Measurements from ENCODE around the gene PRDM8.
"Not testable (repeated sequence)": the region's sequence is repeated elsewhere in the genome, so short reads cannot be mapped to it uniquely, and the experiment has no call there.

Gene PRDM8

DNA sequence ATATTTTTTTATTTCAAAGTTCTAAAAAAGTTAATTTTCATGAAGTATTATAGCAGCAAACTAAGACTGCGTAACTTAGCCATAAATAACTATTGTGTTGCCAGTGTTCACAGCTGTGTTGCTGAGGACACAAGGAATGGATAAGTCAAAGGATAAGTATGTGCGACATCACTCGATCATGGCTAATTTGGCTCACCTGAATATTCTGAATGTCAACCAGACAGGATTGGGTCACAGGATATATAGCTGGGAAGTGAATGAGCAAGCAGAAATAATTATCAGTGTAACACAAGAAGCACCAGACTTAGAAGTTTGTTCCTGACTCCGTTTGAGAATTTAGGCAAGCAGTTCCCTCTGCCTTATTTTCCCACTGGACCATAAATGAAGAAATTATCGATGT is 33.9 kb downstream of the PRDM8 start:
- no peak for DNase-seq

DNA sequence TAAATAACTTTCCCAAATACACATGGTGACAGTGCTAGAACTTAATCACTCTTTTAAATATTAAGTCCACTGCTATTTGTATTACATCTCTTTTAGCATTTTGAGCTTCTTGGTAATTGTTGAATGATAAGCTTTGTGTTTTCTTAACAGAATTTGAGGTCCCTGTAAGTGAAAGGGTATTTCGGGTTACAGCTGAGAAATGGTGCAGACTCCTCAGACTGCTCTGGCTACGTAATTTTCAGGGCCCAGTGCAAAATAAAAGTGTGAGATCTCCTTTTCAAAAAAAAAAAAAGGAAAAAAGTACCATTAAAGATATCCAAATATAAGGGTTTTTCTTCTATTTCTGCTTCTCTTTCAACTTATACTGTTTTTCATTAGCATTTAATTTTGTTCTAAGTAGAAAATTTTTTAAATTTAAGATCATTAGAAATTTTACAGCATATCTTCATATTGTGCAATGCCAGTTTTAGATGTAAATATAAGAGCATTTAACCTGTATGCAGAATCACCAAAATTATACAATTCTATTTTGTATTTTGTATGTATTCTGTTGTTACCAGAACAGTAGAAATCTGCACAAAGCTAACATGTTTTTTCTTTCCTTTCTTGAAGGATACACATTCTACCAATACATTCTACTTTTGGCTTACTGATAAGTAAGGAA is 35.5 kb downstream of the PRDM8 start:
- DNase-seq: no peak

DNA sequence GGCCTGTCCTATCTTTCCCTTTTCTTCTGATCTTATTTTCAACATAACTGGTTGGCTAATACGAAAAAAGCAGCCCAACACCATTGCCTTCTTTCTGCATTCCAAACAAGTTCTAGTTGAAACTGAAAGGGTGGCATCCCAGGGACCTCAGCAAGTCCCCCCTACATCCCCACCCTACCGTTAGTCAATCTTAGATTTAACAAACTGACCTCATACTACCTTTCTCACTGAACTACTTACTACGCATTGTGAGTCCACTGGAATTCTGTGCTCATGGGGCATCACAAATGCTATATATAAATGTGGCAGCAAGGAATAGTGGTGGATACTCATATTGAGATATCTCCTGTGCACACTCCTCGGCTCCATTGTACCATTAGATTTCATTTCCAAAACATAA is 36.1 kb downstream of the PRDM8 start:
- no peak for DNase-seq

DNA sequence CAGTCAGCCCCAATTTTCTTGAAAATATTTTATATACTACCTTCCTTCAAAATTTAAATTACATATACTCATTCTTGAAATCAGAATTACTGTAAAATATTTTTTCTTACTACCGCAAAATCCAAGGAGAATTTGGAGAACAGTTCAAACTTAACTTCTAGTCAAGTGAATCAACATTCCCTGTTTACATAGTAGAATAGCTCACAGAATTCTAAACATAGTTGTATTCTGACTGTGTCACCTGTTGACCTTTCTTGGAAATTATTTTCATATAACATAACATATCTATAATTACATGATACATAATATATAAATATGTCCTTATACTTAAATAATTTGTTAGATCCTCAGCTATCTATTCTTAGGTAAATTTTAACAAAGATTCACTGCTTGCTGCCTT is 38.1 kb downstream of the PRDM8 start:
- DNase-seq: no peak

DNA sequence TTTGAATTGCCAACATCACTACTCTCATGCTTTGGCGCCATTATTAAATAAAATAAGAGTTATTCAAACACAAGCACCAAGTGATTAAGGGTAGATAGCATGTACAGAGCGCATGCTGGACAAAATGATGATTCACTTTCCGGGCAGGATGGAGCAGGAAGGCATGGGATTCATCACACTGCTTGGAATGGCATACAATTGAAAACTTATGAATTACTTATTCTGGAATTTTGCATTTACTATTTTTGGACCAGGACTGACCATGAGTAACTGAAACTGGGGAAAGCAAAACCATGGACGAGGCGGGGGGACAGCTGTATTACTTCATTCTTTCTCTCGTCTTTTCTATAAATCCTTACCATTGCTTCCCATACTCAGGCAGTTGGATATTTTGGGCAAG is 40.7 kb downstream of the PRDM8 start:
- DNase-seq: no peak

DNA sequence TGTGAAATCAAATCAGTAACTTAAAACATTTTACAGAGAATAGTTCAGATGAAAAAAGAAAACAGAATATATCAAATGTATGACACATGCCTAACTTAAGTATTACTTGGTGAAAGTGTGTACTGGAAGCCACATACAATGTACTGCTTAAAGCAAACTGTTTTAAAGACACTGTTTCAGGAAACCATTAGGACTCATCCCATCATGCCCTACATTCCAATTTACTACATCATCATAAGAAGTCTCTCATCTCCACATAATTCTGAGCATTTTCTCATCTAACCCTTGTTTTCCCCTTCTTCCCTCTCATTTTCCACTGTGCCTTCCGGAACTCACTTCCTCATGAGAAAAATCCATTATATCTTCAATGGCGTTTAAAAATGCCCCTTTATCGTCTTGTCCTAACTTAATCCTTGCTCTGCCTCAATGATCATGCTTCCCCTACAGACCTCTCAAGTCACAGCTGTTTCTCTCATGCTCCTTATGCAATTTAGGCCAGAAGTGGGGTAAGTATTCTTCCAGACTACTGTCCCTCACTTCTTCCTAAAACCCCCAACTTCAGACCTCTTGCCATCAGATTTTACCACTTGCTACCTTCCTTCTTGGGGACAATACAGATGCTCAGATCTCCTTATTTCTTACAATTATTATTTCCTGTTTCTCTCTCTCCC is 42.3 kb downstream of the PRDM8 start:
- DNase-seq: no peak

DNA sequence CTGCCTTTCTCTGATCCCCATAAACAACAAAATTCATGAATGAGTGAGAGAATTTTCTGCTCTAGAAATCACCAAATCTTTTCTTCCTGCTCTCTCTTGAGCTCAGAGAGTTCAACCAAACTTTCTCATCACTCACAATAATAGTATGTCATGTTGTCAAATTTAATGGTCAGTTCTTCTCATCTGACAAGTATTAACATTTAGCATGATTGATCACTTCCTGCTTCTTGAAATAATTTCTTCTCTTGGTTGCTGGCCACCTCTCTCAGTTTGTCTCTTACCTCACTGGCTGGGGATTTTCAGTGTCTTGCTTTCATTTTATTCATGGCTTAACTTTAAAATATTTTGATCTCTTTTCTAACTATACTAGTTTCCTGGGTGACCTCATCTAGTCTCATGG is 43.7 kb downstream of the PRDM8 start:
- DNase-seq: no peak

DNA sequence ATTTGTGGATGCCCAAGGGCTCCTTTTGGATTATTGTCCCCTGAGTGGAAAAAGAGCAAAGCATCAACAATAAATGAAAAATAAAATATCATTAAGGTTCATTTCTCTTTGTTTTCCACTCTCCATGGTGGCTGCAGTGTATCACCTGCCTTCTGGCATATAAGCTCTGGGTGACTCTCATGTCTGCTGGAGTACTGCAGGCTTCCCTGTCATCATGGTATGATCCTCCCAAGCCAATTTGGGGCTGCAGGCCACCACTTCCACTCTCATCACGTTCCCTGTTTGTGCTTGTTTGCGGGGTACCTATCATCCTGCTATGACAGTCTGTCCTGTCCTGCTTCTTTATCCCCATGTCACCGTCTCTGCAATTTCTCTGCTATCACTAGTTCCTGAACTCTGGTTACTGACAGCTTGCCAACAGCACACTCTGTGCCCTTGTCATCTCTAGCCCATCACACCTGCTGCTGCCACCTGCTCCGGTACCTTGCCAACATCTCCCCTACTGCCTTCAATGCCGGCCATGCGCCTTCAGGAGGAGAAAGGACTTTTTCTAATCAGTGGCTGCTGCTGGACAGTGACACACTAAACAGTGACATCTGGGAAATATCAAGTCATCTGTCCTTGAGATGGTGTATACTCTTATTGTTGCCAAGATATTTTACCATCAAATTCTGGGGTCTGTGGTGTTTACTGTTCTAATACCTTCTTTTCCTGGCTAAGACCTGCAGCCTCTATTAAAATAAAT is 46.1 kb downstream of the PRDM8 start:
- no peak for DNase-seq

DNA sequence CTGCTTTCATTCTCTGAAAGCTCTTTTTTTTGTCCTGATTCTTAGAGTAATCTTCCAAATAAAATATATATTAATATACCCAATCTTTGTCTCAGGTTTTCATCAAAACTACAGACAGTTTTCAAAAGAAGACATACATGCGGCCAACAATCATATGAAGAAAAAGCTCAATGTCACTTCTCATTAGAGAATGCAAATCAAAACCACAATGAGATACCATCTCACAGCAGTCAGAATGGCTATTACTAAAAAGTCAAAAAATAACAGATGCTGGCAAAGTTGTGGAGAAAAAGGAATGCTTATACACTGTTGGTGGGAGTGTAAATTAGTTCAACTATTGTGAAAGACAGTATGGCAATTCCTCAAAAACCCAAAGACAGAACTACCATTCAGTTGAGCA is 50.2 kb downstream of the PRDM8 start:
- not testable (repeated sequence) for DNase-seq

DNA sequence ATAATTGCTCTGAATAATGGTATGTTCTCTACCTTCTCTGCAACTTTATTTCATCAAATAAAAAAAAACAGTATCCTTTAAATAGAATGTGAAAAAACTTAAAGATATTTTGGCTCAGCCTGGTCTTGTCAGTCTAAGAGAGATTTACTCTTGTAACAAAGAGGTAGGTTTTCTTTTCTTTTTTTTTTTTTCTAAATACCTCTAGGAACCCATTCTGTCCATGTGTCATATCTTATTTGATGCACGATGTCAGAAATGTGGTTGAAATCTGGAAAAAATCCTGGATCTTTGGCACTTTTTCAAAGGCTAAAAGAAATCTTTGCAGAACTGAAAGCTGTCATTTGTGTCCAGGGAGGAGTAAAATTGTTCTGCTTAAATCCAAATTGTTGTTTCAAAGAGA is 51.8 kb downstream of the PRDM8 start:
- DNase-seq: no peak

DNA sequence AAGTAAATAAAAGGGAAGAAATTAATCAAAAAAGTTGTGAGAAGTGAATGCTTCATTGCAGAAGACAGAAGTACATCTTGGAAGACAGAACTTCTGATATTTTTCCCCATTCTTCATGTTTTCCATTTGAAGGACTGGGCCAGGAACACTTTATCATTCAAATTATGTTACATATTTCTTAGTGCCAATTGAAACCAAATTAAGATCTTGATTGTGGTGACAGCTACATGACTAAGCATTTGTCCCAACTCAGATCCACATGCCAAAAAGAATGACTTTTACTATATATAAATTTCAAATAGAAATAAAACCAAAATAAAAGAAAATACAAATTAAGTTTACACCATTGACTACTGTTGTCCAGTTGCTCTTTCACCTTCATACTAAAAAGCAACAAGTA is 55.1 kb downstream of the PRDM8 start:
- no peak for DNase-seq

DNA sequence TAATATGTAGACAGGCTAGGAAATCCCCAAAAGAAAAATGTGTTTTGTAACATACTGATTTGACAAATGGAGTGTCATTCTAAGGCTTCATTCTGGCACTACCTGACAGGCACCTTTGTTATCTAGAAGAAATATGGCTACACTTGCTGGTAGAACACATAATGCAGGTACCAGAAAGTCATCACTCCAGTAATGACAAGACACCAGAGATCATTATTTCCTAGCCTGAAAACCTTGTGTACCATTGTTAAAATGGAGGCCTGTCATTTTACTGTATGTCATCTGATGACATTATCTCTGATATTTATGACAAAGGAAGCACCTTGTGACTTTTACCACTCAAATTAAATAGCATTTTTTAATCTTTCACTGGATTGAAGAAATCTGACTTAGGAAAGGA is 55.6 kb downstream of the PRDM8 start:
- DNase-seq: no peak

DNA sequence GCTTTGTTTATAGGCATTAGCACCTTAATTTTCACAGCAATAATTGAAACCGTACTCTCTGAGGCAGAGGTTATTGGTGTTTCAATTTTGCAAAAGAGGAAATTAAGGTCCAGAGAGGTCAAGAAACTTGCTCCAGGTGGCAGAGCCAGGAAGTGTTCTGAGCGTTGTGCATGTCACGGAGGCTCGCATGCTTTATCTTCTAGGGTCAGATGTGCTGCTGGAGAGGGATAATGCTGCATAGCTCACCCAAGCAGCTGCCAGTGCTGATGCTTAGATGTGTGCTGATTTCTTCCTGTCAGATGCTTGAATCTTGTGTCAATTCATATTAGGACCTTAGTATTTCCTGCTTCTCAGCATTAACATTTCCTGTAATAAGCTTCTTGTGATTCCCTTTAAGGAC is 56.2 kb downstream of the PRDM8 start:
- DNase-seq: no peak
